GM12892 (cell line): Measurements from ENCODE around the gene PPP3CA.

ENCODE experiments used
- DNase-seq: peaks from one replicate; pipeline ENCODE4 v3.0.0; 2011; ENCODE audit not compliant: insufficient read length
- FAIRE-seq: peaks from 2 replicates; lab custom pipeline; 2011; peaks lifted over from hg19 to GRCh38; lab: Jason Lieb, UNC
- POLR2A ChIP-seq: IDR thresholded peaks from 2 replicates; pipeline ENCODE4 v1.6.1; 2011; ENCODE audit warnings: low read depth, low read length, control low read depth
- POLR2AphosphoS5 ChIP-seq: IDR thresholded peaks from 2 replicates; pipeline ENCODE4 v1.6.1; 2011; ENCODE audit warnings: low read depth, low read length, control low read depth
- TAF1 ChIP-seq: IDR thresholded peaks from 2 replicates; pipeline ENCODE4 v1.6.1; 2011; ENCODE audit warnings: low read depth, mild to moderate bottlenecking, control low read depth, low read length, borderline replicate concordance

The PPP3CA gene

DNA sequence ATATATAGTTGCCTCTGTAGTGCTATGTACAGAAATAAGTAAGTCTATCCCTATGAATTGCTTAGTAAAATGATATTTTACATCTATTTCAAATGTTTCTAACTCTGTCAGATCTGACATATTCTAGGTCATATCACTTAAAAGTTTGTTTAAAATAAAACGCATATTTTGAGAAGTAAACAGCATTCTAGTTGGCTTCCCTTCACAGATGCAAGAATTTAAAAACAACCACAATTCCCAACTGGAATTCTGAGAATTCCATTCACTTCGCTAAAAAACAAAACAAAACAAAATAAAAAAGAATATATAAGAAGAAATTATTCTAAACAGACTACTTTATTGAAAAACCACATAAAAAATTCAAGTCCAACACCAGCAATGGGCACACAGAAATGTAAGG lies 126.0 kb downstream of the PPP3CA start:
- TF ChIP-seq POLR2AphosphoS5 (no peak), POLR2A (no peak), TAF1 (no peak)
- DNase-seq (no peak), FAIRE-seq (no peak)

- no peak for TF ChIP-seq TAF1
- TF ChIP-seq POLR2A, result no peak
- TF ChIP-seq POLR2AphosphoS5, result no peak
- DNase-seq, result no peak
- FAIRE-seq, result no peak
These were observed 128.4 kb downstream of the PPP3CA start for GRCh38 chr4:101218894-101219293.

DNA sequence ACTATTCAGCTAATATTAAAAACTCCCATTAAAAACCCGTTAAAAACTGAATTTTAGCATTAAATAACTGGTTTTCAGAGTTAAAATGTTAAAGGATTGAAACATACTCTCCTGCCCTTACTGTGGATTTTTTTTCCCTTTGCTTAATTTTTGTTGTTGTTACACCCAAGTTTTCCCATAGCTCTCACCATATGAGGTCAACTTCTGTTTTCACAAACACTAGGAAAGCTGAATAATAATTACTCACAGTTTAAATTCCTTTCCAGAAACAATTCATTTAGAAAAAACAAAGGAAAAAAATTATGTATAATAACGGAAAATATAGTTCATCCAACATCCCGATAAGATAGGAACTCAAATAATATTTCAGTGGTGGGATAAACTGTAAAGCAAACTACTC lies 129.0 kb downstream of the PPP3CA start:
- TF ChIP-seq POLR2A, result no peak
- FAIRE-seq, result no peak

GRCh38 chr4:101217353-101218031 lies 129.8 kb downstream of the PPP3CA start:
- TF ChIP-seq TAF1, result no peak
- FAIRE-seq (no peak), DNase-seq (no peak)

More for the DNA sequence above, 129.0 kb downstream of the PPP3CA start:
- DNase-seq, result no peak

DNA sequence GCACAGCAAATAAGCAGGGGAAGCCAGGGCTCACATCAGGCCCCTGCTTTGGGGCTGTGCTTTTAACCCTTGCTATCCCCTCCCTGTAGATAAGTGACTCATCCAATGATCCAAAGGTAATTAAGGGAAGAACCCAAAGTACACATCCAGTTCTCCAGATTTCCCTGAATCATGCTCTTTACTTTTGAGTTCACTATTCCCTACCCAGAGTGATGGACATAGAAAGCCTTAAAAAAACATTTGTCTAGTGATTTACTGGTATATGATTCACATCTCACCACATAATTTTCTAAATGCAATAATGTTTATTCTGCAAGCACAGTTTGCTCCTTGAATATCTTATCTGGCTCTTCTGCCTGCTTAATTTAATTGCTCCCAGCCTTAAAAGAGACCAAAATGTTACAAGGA lies 136.2 kb downstream of the PPP3CA start:
- TF ChIP-seq TAF1, result no peak
- no peak for TF ChIP-seq POLR2AphosphoS5
- no peak for DNase-seq
- FAIRE-seq, result no peak

- no peak for TF ChIP-seq POLR2AphosphoS5
- no peak for TF ChIP-seq POLR2A
- no peak for TF ChIP-seq TAF1
- DNase-seq, result no peak
- no peak for FAIRE-seq
These were observed 137.0 kb downstream of the PPP3CA start for GRCh38 chr4:101210331-101210730.

DNA sequence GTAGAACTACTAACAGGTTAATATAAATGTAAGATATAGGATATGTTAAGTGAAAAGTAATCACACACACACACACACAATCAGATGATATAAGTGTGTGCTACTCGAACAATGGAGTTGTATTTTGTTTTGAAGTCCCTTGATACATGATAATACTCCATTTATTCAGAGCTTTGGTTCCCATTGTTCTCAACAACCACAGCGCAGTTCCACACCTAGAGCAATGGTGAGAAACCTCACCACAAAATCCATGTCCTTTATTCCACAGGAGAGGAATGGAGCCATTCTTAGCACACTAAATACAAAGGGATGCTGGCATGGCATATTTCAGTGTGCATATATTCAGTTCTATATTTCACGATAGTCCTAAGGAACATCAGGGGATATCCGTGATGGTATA lies 139.2 kb downstream of the PPP3CA start:
- FAIRE-seq (no peak), DNase-seq (no peak)
- TF ChIP-seq POLR2AphosphoS5, result no peak
- no peak for TF ChIP-seq POLR2A
- TF ChIP-seq TAF1, result no peak

DNA sequence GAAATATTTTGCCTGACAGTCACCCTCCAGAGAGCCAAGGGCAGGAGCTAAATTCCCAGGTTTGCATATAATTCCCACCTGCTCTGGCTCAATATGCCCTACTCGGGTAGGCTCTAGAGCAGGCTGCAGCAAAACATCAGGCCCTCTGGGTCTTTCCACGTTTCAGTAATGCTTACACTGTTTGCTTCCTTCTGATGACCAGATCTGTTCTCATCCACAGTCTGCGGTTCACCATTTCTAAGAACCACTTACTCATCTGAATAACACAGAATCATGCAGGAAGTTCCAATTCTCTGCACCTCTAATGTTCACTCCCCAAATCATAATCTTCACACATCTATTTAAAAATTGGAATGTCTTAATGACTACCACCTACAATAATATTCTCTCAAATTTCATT lies 141.4 kb downstream of the PPP3CA start:
- DNase-seq (no peak), FAIRE-seq (no peak)
- no peak for TF ChIP-seq POLR2A
- TF ChIP-seq TAF1, result no peak
- TF ChIP-seq POLR2AphosphoS5, result no peak

GRCh38 chr4:101201421-101201820 lies 145.9 kb downstream of the PPP3CA start:
- no peak for DNase-seq
- FAIRE-seq, result peak; percentile 48
- TF ChIP-seq TAF1 (no peak), POLR2A (no peak), POLR2AphosphoS5 (no peak)

DNA sequence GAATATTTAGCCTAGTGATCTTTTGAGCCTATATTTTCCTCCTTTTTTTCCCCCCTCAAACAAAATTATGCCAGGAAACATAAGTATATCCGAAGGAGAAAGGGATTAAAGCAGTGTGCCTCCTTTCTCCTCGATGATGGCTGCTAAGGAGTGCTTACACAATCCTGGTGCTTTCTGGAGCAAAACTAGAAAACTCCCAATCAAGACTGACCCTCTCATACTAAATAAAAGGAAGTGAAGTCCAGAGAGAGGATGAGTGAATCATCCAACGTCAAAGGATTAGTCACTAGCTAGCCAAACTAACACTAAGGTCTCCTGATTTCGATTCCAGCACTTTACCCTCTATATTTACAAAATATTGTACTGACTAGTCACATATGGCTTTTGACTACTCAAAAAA lies 146.8 kb downstream of the PPP3CA start:
- FAIRE-seq, result no peak
- TF ChIP-seq TAF1, result no peak
- no peak for TF ChIP-seq POLR2AphosphoS5
- TF ChIP-seq POLR2A, result no peak
- DNase-seq, result no peak

DNA sequence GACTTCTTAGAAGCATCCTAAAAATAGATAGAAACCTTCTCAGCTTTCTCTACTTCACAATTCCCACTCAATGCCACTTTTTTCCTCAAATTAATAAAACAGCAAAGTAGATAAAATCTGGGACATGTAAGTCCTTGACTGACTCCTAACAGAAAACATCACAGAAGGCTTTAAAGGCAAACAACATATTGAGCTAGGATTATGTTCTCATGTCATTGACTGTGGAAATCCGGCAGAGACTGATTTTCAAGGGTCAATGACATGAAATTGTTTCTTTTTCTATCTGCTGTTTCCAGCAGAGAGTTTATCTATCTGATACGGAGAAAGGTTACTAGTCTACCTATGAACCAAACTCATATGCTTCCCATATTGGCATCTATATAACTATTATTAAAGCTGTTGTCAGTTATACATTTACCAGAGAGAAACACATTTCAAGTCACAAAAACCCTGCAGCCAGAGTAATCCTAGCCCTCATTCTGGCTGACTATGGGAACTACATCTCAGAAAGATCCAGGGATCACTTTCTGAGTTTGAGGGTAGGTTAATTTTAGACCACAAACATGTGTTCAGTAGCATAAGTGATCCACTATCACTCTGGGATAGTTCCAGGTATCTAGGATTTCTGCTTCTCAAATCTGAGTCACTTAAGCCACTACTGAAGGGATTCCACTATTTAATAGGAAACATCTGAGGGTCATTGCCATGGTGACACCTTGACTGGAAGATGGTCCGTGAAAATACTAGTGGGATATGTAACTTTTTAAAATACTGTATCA lies 147.6 kb downstream of the PPP3CA start:
- FAIRE-seq (no peak), DNase-seq (no peak)
- TF ChIP-seq TAF1 (no peak), POLR2AphosphoS5 (no peak), POLR2A (no peak)

- DNase-seq, result no peak
- TF ChIP-seq POLR2AphosphoS5 (no peak), TAF1 (no peak), POLR2A (no peak)
- FAIRE-seq, result no peak
These were observed 148.5 kb downstream of the PPP3CA start for GRCh38 chr4:101198682-101199339.
